Keratinocyte (primary cell): ENCODE data around the gene KIAA0586. TPM values are rescaled to one million over a fixed set of nuclear protein-coding genes. Genes with fewer than 3 reads are reported as not detected.
"Not testable (repeated sequence)": the region's sequence is repeated elsewhere in the genome, so short reads cannot be mapped to it uniquely, and the experiment has no call there.

ENCODE experiments used
- DNase-seq: peaks from one replicate; pipeline ENCODE4 v3.0.0-alpha.2; 2011; ENCODE audit warnings: low read depth, missing footprints, low spot score
- FAIRE-seq: peaks from 2 replicates; lab custom pipeline; 2011; peaks lifted over from hg19 to GRCh38; lab: Jason Lieb, UNC
- H2AFZ ChIP-seq: 2 replicates; pipeline ENCODE4 v1.6.0; 2012; ENCODE audit warnings: low read length, control low read depth, inconsistent platforms; ENCODE audit not compliant: control insufficient read depth
- H3K27ac ChIP-seq: 2 replicates; pipeline ENCODE4 v1.5.1; 2011; ENCODE audit warnings: low read length; ENCODE audit not compliant: control insufficient read depth, insufficient read depth
- H3K27me3 ChIP-seq: 3 replicates; pipeline ENCODE4 v1.6.0; 2011; ENCODE audit warnings: low read length; ENCODE audit not compliant: control insufficient read depth, insufficient read depth; ENCODE audit errors: extremely low read depth
- H3K36me3 ChIP-seq, 2 experiments: 2 replicates in 1 of 2; 3 replicates in 1 of 2; pipeline ENCODE4 v1.5.1; 2011; ENCODE audit warnings: low read length in 2 of 2, mild to moderate bottlenecking in 1 of 2; ENCODE audit not compliant: control insufficient read depth in 2 of 2, insufficient read depth in 2 of 2; ENCODE audit errors: extremely low read depth in 1 of 2
- H3K4me1 ChIP-seq: 3 replicates; pipeline ENCODE4 v1.5.1; 2011; ENCODE audit warnings: low read length; ENCODE audit not compliant: control insufficient read depth, insufficient read depth; ENCODE audit errors: extremely low read depth
- H3K4me2 ChIP-seq: 3 replicates; pipeline ENCODE4 v1.6.0; 2011; ENCODE audit warnings: low read depth, low read length; ENCODE audit not compliant: control insufficient read depth, insufficient read depth; ENCODE audit errors: extremely low read depth
- H3K4me3 ChIP-seq, 3 experiments: fragments of 200-600 bp in 1 of 3; sonication (generic) in 1 of 3; 2 replicates in 2 of 3; 3 replicates in 1 of 3; pipeline ENCODE4 v1.5.1; 2011 to 2016; ENCODE audit warnings: low read length in 3 of 3, mild to moderate bottlenecking in 3 of 3, control low read depth in 2 of 3, inconsistent platforms in 1 of 3, low read depth in 1 of 3, mixed read lengths in 1 of 3, mixed run types in 1 of 3, moderate library complexity in 1 of 3; ENCODE audit not compliant: control insufficient read depth in 2 of 3, insufficient read depth in 2 of 3; ENCODE audit errors: extremely low read depth in 1 of 3
- H3K79me2 ChIP-seq: 2 replicates; pipeline ENCODE4 v1.6.0; 2012; ENCODE audit warnings: low read length; ENCODE audit not compliant: control insufficient read depth, insufficient read depth
- H3K9ac ChIP-seq: 3 replicates; pipeline ENCODE4 v1.6.0; 2011; ENCODE audit warnings: low read length; ENCODE audit not compliant: control insufficient read depth, insufficient read depth; ENCODE audit errors: extremely low read depth
- H3K9me1 ChIP-seq: 3 replicates; pipeline ENCODE4 v1.6.0; 2011; ENCODE audit warnings: low read length; ENCODE audit not compliant: control insufficient read depth, insufficient read depth; ENCODE audit errors: extremely low read depth
- H3K9me3 ChIP-seq: 2 replicates; pipeline ENCODE4 v1.5.1; 2012; ENCODE audit warnings: low read depth, low read length; ENCODE audit not compliant: control insufficient read depth
- H4K20me1 ChIP-seq: 3 replicates; pipeline ENCODE4 v1.6.0; 2011; ENCODE audit warnings: low read length; ENCODE audit not compliant: control insufficient read depth, insufficient read depth; ENCODE audit errors: extremely low read depth
- CTCF ChIP-seq, 3 experiments: IDR thresholded peaks in 1 of 3; conservative IDR thresholded peaks in 1 of 3; optimal IDR thresholded peaks in 1 of 3; 2 replicates in 2 of 3; 3 replicates in 1 of 3; pipeline versions ENCODE3 to v1.5.1; 2011; ENCODE audit warnings: low read length in 3 of 3, mild to moderate bottlenecking in 3 of 3, moderate library complexity in 2 of 3, control low read depth in 1 of 3, inconsistent platforms in 1 of 3; ENCODE audit not compliant: insufficient read depth in 2 of 3; ENCODE audit errors: extremely low read depth in 1 of 3
- EZH2 ChIP-seq: IDR thresholded peaks from one replicate; pipeline ENCODE4 v1.6.1; 2012; ENCODE audit warnings: inconsistent platforms, mild to moderate bottlenecking, low read length, moderate library complexity
- dilution Hi-C: fragments of 300-500 bp; cut with MboI; formaldehyde crosslinking; loops from one replicate; pipeline ENCODE4 v1.7.0; 2020; ENCODE audit warnings: low sequenced_read_pairs; ENCODE audit not compliant: extremely low pct_ligation_motif_present
- polyA plus RNA-seq, 5 experiments: library from polyadenylated mRNA; depleted of rRNA in 3 of 5; stranded (reverse) in 3 of 5; stranded (forward) in 1 of 5; unstranded in 1 of 5; fragments of >200 nt; gene quantifications; 1 replicate in 1 of 5; 2 replicates in 3 of 5; 3 replicates in 1 of 5; pipeline versions ENCODE4 v1.2.1 to v1.2.3, GENCODE V29; 2011 to 2012; ENCODE audit warnings: missing spikeins in 2 of 5, low read depth in 1 of 5, low replicate concordance in 1 of 5

KIAA0586 gene
- polyA plus RNA-seq, 1 donor (not counting 4 experiments of a cell fraction or from before 2014, with no cell fraction given), result 12.4 TPM

- Histone ChIP-seq H3K36me3 (no peaks in the 10 kb centered on the region), H3K79me2 (no peaks in the 10 kb centered on the region), H3K27ac (no peak overlapping the region), H4K20me1 (no peaks in the 10 kb centered on the region), H3K9me1 (no peaks in the 10 kb centered on the region), H3K4me2 (no peak overlapping the region), H3K9ac (no peak overlapping the region), H3K4me3 (no peak overlapping the region), H2AFZ (no peak overlapping the region), H3K4me1 (no peaks in the 10 kb centered on the region), H3K9me3 (no peaks in the 10 kb centered on the region), H3K27me3 (no peaks in the 10 kb centered on the region)
- FAIRE-seq (no peak), DNase-seq (no peak)
- no peak for TF ChIP-seq EZH2
- TF ChIP-seq CTCF (optimal IDR thresholded peaks at IDR 0.05 in 1 of 3, IDR thresholded peaks at IDR 0.05 in 1 of 3, conservative IDR thresholded peaks at IDR 0.05 in 1 of 3; ENCODE audit: extremely low read depth in 1 of 3, insufficient read depth in 2 of 3, low read length in 3 of 3), result no peak
- dilution Hi-C loops, result no loop called here
These were observed 156.9 kb downstream of the KIAA0586 start for GRCh38 chr14:58584383-58584782.

- TF ChIP-seq CTCF (optimal IDR thresholded peaks at IDR 0.05 in 1 of 3, IDR thresholded peaks at IDR 0.05 in 1 of 3, conservative IDR thresholded peaks at IDR 0.05 in 1 of 3; ENCODE audit: extremely low read depth in 1 of 3, insufficient read depth in 2 of 3, low read length in 3 of 3) (no peak), EZH2 (no peak)
- FAIRE-seq (no peak), DNase-seq (no peak)
- Histone ChIP-seq H3K27ac (no peak overlapping the region), H3K27me3 (no peaks in the 10 kb centered on the region), H3K4me3 (no peak overlapping the region), H3K9ac (no peak overlapping the region), H3K4me2 (no peak overlapping the region), H3K9me1 (no peaks in the 10 kb centered on the region), H4K20me1 (no peaks in the 10 kb centered on the region), H3K4me1 (no peaks in the 10 kb centered on the region), H3K79me2 (no peaks in the 10 kb centered on the region), H3K9me3 (no peaks in the 10 kb centered on the region), H3K36me3 (no peaks in the 10 kb centered on the region), H2AFZ (no peak overlapping the region)
- dilution Hi-C loops, result no loop called here
These were observed 159.8 kb downstream of the KIAA0586 start for GRCh38 chr14:58587271-58587670.

GRCh38 chr14:58588321-58588720 lies 160.8 kb downstream of the KIAA0586 start:
- dilution Hi-C loops, FAIRE-seq: not testable (repeated sequence)

More at GRCh38 chr14:58588321-58588720, 160.8 kb downstream of the KIAA0586 start:
- not testable (repeated sequence) for H3K4me3 ChIP-seq, H3K4me2 ChIP-seq, H3K9ac ChIP-seq, H3K9me1 ChIP-seq, H3K79me2 ChIP-seq, DNase-seq, H3K27ac ChIP-seq, H3K27me3 ChIP-seq, H2AFZ ChIP-seq, H4K20me1 ChIP-seq, H3K4me1 ChIP-seq, H3K36me3 ChIP-seq, H3K9me3 ChIP-seq
